Fibroblast of lung (primary cell): ENCODE measurements around the gene CAPS. TPM values are rescaled to one million over a fixed set of nuclear protein-coding genes. Genes with fewer than 3 reads are reported as not detected.

Experiments
- DNase-seq, 2 donors: peaks; one replicate each; pipeline versions ENCODE4 v3.0.0 to v3.0.0-alpha.2; 2010; ENCODE audit warnings: low read depth in 2 of 2
- H2AFZ ChIP-seq: 2 replicates; pipeline ENCODE4 v1.5.1; 2012; ENCODE audit warnings: low read length, control low read depth, inconsistent platforms
- H3K27ac ChIP-seq: 2 replicates; pipeline ENCODE4 v1.5.1; 2011; ENCODE audit warnings: low read length, control low read depth; ENCODE audit not compliant: insufficient read depth
- H3K27me3 ChIP-seq: 2 replicates; pipeline ENCODE4 v1.5.1; 2011; ENCODE audit warnings: mild to moderate bottlenecking, low read length; ENCODE audit not compliant: control insufficient read depth, insufficient read depth
- H3K36me3 ChIP-seq: 2 replicates; pipeline ENCODE4 v1.5.1; 2011; ENCODE audit warnings: low read length; ENCODE audit not compliant: control insufficient read depth, insufficient read depth
- H3K4me1 ChIP-seq: 2 replicates; pipeline ENCODE4 v1.5.1; 2011; ENCODE audit warnings: low read length; ENCODE audit not compliant: control insufficient read depth, insufficient read depth; ENCODE audit errors: extremely low read depth
- H3K4me2 ChIP-seq: 2 replicates; pipeline ENCODE4 v1.5.1; 2011; ENCODE audit warnings: low read length, control low read depth; ENCODE audit not compliant: insufficient read depth; ENCODE audit errors: extremely low read depth
- H3K4me3 ChIP-seq, 4 experiments: fragments of 200-600 bp in 1 of 4; sonication (generic) in 1 of 4; replicated peaks in 1 of 4; 2 replicates each; pipeline ENCODE4 v1.5.1; 2011 to 2016; ENCODE audit warnings: low read length in 4 of 4, low read depth in 3 of 4, mild to moderate bottlenecking in 3 of 4, control low read depth in 2 of 4, inconsistent platforms in 1 of 4, mixed read lengths in 1 of 4; ENCODE audit not compliant: insufficient read depth in 1 of 4; ENCODE audit errors: control extremely low read depth in 1 of 4
- H3K79me2 ChIP-seq: 2 replicates; pipeline ENCODE4 v1.5.1; 2012; ENCODE audit warnings: mild to moderate bottlenecking, low read length, inconsistent platforms; ENCODE audit not compliant: control insufficient read depth, insufficient read depth
- H3K9ac ChIP-seq: 2 replicates; pipeline ENCODE4 v1.5.1; 2011; ENCODE audit warnings: mild to moderate bottlenecking, low read length, control low read depth; ENCODE audit not compliant: insufficient read depth
- H3K9me3 ChIP-seq: 2 replicates; pipeline ENCODE4 v1.5.1; 2012; ENCODE audit warnings: low read depth, low read length; ENCODE audit not compliant: control insufficient read depth, insufficient read depth
- H4K20me1 ChIP-seq: 2 replicates; pipeline ENCODE4 v1.5.1; 2011; ENCODE audit warnings: low read length; ENCODE audit not compliant: control insufficient read depth, insufficient read depth; ENCODE audit errors: extremely low read depth
- EZH2 ChIP-seq: IDR thresholded peaks from 2 replicates; pipeline ENCODE4 v1.5.1; 2012; ENCODE audit warnings: low read length, control low read depth, mild to moderate bottlenecking; ENCODE audit errors: missing control alignments
- polyA plus RNA-seq, 2 donors: library from polyadenylated mRNA; depleted of rRNA in 1 of 2; stranded (reverse) in 1 of 2; unstranded in 1 of 2; fragments of >200 nt; gene quantifications; 2 replicates each; pipeline ENCODE4 v1.2.1, GENCODE V29; 2011 to 2012; ENCODE audit warnings: missing spikeins in 1 of 2
- total RNA-seq: library from RNA; depleted of rRNA; stranded (reverse); fragments of >200 nt; gene quantifications from 2 replicates; pipeline ENCODE4 v1.2.1, GENCODE V29; 2014
- TF ChIP-seq, protein P1 (sequence below), 2 donors: IDR thresholded peaks in 1 of 2; conservative IDR thresholded peaks in 1 of 2; 1 replicate in 1 of 2; 2 replicates in 1 of 2; pipeline ENCODE4 v1.5.1; 2011 to 2012; ENCODE audit warnings: low read length in 2 of 2, control low read depth in 1 of 2, inconsistent platforms in 1 of 2, low read depth in 1 of 2, mild to moderate bottlenecking in 1 of 2

Gene CAPS
- total and polyA plus RNA-seq, 2 donors (not counting 1 experiment from before 2014, with no cell fraction given) = 1.6 to 7.3 TPM

GRCh38 chr19:5934774-5935472, 20.9 kb downstream of the CAPS start:
- Histone ChIP-seq H2AFZ (no peak overlapping the region), H4K20me1 (no peaks in the 10 kb centered on the region), H3K27me3 (no peaks in the 10 kb centered on the region), H3K4me1 (peaks cover 28% of the 10 kb centered on the region), H3K36me3 (peaks cover 13% of the 10 kb centered on the region), H3K4me3 (peak overlapping the region in 2 of 4 experiments; percentile 13 to 25), H3K79me2 (peaks cover 14% of the 10 kb centered on the region), H3K9me3 (no peaks in the 10 kb centered on the region), H3K4me2 (peak overlapping the region; percentile 79), H3K9ac (no peak overlapping the region), H3K27ac (peak overlapping the region; percentile 82)
- DNase-seq = peak; percentile 47 to 86
- TF ChIP-seq, protein P1, sequence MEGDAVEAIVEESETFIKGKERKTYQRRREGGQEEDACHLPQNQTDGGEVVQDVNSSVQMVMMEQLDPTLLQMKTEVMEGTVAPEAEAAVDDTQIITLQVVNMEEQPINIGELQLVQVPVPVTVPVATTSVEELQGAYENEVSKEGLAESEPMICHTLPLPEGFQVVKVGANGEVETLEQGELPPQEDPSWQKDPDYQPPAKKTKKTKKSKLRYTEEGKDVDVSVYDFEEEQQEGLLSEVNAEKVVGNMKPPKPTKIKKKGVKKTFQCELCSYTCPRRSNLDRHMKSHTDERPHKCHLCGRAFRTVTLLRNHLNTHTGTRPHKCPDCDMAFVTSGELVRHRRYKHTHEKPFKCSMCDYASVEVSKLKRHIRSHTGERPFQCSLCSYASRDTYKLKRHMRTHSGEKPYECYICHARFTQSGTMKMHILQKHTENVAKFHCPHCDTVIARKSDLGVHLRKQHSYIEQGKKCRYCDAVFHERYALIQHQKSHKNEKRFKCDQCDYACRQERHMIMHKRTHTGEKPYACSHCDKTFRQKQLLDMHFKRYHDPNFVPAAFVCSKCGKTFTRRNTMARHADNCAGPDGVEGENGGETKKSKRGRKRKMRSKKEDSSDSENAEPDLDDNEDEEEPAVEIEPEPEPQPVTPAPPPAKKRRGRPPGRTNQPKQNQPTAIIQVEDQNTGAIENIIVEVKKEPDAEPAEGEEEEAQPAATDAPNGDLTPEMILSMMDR (conservative IDR thresholded peaks at IDR 0.05 in 1 of 2, IDR thresholded peaks at IDR 0.05 in 1 of 2; ENCODE audit: low read depth in 1 of 2, low read length in 2 of 2) = peak in 1 of 2 donors; percentile 1
- TF ChIP-seq EZH2 = no peak

- H3K4me1 ChIP-seq = peaks cover 28% of the 10 kb centered on the region
- peaks cover 11% of the 10 kb centered on the region for H3K36me3 ChIP-seq
- TF ChIP-seq EZH2 = no peak
- TF ChIP-seq, protein P1 (conservative IDR thresholded peaks at IDR 0.05 in 1 of 2, IDR thresholded peaks at IDR 0.05 in 1 of 2; ENCODE audit: low read depth in 1 of 2, low read length in 2 of 2) = no peak
- no peaks in the 10 kb centered on the region for H3K27me3 ChIP-seq
- H4K20me1 ChIP-seq = no peaks in the 10 kb centered on the region
- peak overlapping the region; percentile 82 for H3K27ac ChIP-seq
- DNase-seq = no peak
- peak overlapping the region in 2 of 4 experiments; percentile 11 to 25 for H3K4me3 ChIP-seq
- no peak overlapping the region for H2AFZ ChIP-seq
- H3K9me3 ChIP-seq = no peaks in the 10 kb centered on the region
- peaks cover 14% of the 10 kb centered on the region for H3K79me2 ChIP-seq
- no peak overlapping the region for H3K9ac ChIP-seq
- peak overlapping the region; percentile 18 for H3K4me2 ChIP-seq
Observed at GRCh38 chr19:5935473-5936291, 21.6 kb downstream of the CAPS start.

GRCh38 chr19:5936292-5936592, 22.2 kb downstream of the CAPS start:
- no peak for DNase-seq
- Histone ChIP-seq H4K20me1 (no peaks in the 10 kb centered on the region), H3K4me3 (no peak overlapping the region), H3K27ac (peak overlapping the region; percentile 82), H3K4me2 (no peak overlapping the region), H3K27me3 (no peaks in the 10 kb centered on the region), H3K79me2 (peaks cover 14% of the 10 kb centered on the region), H3K9ac (no peak overlapping the region), H3K36me3 (peaks cover 11% of the 10 kb centered on the region), H2AFZ (no peak overlapping the region), H3K4me1 (peaks cover 28% of the 10 kb centered on the region), H3K9me3 (no peaks in the 10 kb centered on the region)
- TF ChIP-seq, protein P1 (conservative IDR thresholded peaks at IDR 0.05 in 1 of 2, IDR thresholded peaks at IDR 0.05 in 1 of 2; ENCODE audit: low read depth in 1 of 2, low read length in 2 of 2) = no peak
- TF ChIP-seq EZH2 = no peak
